Activated T-helper 2 cell treated with anti-CD3 and anti-CD28 coated beads, Interferon-gamma antibody, Interleukin-2, Interleukin-4, amounts not matched to agents 10 μg/mL and 5 μg/mL and 100 μg/mL, durations not matched to agents 14 hours and 24 hours and 36 hours (primary cell): Measurements from ENCODE around the gene MCHR1. TPM values are rescaled to one million over a fixed set of nuclear protein-coding genes. Genes with fewer than 3 reads are reported as not detected.

Source experiments
- DNase-seq: peaks from one replicate; pipeline ENCODE4 v3.0.0; 2021; ENCODE audit warnings: low spot score
- H3K27ac Mint-ChIP-seq: one replicate; pipeline ENCODE4 v1.8.0; 2021; ENCODE audit warnings: mixed read lengths
- H3K27me3 Mint-ChIP-seq: one replicate; pipeline ENCODE4 v1.8.0; 2021; ENCODE audit warnings: low read depth, mixed read lengths
- H3K36me3 Mint-ChIP-seq: one replicate; pipeline ENCODE4 v1.8.0; 2021; ENCODE audit warnings: low read depth, mixed read lengths
- H3K4me1 Mint-ChIP-seq: one replicate; pipeline ENCODE4 v1.8.0; 2021; ENCODE audit warnings: low read depth, mixed read lengths
- H3K4me3 Mint-ChIP-seq: one replicate; pipeline ENCODE4 v1.8.0; 2021; ENCODE audit warnings: low read depth, mild to moderate bottlenecking, moderate library complexity, mixed read lengths
- H3K9me3 Mint-ChIP-seq: one replicate; pipeline ENCODE4 v1.8.0; 2021; ENCODE audit warnings: mixed read lengths
- intact Hi-C: fragments of 100-400 bp; cut with micrococcal nuclease; formaldehyde crosslinking; loops from one replicate; pipeline ENCODE4 v1.15.1; 2023
- total RNA-seq: library from RNA; stranded (reverse); gene quantifications from 2 replicates; pipeline ENCODE4 v1.2.3, GENCODE V29; 2022

MCHR1 gene
- total RNA-seq, 1 donor from 2014 or later: not detected

GRCh38 chr22:40681451-40681850 is 2.2 kb downstream of the MCHR1 start:
- intact Hi-C loops: loop anchor here (5.0 kb wide), 1 partner anchor 216 kb away; no protein-coding TSS in a partner anchor
- no peak overlapping the region for H3K4me3 Mint-ChIP-seq
- DNase-seq: no peak
- H3K27me3 Mint-ChIP-seq: peaks cover 9% of the 10 kb centered on the region
- H3K4me1 Mint-ChIP-seq: peaks cover 29% of the 10 kb centered on the region
- no peaks in the 10 kb centered on the region for H3K9me3 Mint-ChIP-seq
- peak overlapping the region; percentile 6 for H3K27ac Mint-ChIP-seq
- no peaks in the 10 kb centered on the region for H3K36me3 Mint-ChIP-seq

- Mint-ChIP-seq H3K4me1 (peaks cover 24% of the 10 kb centered on the region), H3K27ac (peak overlapping the region; percentile 25), H3K36me3 (no peaks in the 10 kb centered on the region), H3K9me3 (no peaks in the 10 kb centered on the region), H3K4me3 (peak overlapping the region; percentile 64), H3K27me3 (peaks cover 3% of the 10 kb centered on the region)
- intact Hi-C loops: loop anchor here (5.0 kb wide), 1 partner anchor 213 kb away; no protein-coding TSS in a partner anchor
- DNase-seq: no peak
Observed at GRCh38 chr22:40684728-40685127, 5.4 kb downstream of the MCHR1 start.

- Mint-ChIP-seq H3K27me3 (no peaks in the 10 kb centered on the region), H3K36me3 (no peaks in the 10 kb centered on the region), H3K4me1 (peaks cover 19% of the 10 kb centered on the region), H3K9me3 (no peaks in the 10 kb centered on the region), H3K4me3 (peak overlapping the region; percentile 64), H3K27ac (peak overlapping the region; percentile 53)
- intact Hi-C loops: no loop called here
- DNase-seq: no peak
Observed at GRCh38 chr22:40685406-40685805, 6.1 kb downstream of the MCHR1 start.

DNA sequence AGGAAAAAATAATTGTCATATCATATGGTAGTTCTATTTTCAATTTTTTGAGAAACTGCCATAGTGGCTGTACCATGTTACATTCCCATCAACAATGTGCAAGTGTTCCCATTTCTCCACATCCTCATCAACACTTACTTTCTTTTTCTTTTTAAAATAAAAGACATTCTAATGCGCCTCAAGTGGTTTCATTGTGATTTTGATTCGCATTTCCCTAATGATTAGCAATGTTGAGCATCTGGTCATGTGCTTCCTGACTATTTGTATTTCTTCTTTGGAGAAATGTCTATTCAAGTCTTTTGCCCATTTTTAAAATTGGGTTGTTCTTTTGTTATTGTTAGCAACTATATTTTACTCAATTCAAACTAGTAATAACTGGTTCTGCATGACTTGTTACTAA is 8.4 kb downstream of the MCHR1 start:
- peaks cover 10% of the 10 kb centered on the region for H3K4me1 Mint-ChIP-seq
- no peak overlapping the region for H3K4me3 Mint-ChIP-seq
- no peaks in the 10 kb centered on the region for H3K9me3 Mint-ChIP-seq
- intact Hi-C loops: no loop called here
- no peaks in the 10 kb centered on the region for H3K36me3 Mint-ChIP-seq
- H3K27ac Mint-ChIP-seq: no peak overlapping the region
- DNase-seq: no peak
- peaks cover 3% of the 10 kb centered on the region for H3K27me3 Mint-ChIP-seq

DNA sequence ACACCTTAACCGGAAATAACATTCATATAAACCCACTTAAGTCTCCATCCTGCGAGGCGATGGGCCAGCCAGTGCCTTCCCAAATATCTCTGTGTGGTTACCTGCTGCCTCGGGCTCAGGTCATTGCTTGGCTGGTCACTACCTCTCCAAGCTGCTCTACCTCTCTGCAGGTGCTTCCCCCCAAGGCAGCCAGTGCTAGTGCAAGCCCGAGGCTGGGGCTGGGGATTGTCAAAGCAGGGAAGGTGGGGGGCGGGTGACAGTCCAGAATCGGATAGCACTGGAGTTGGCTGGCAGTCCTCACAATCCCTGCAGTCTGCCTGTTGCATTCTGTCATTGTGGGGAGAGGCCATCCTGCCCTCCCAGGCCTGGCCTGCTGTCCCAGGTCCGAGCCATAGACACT is 11.1 kb downstream of the MCHR1 start:
- intact Hi-C loops: no loop called here
- H3K27ac Mint-ChIP-seq: no peak overlapping the region
- H3K27me3 Mint-ChIP-seq: peaks cover 5% of the 10 kb centered on the region

GRCh38 chr22:40691532-40691931 is 12.2 kb downstream of the MCHR1 start:
- Mint-ChIP-seq H3K27me3 (peaks cover 14% of the 10 kb centered on the region), H3K27ac (no peak overlapping the region), H3K36me3 (no peaks in the 10 kb centered on the region), H3K4me3 (no peak overlapping the region), H3K4me1 (no peaks in the 10 kb centered on the region), H3K9me3 (no peaks in the 10 kb centered on the region)
- no peak for DNase-seq
- intact Hi-C loops: no loop called here

More for the DNA sequence above, 11.1 kb downstream of the MCHR1 start:
- H3K9me3 Mint-ChIP-seq: no peaks in the 10 kb centered on the region
- no peaks in the 10 kb centered on the region for H3K36me3 Mint-ChIP-seq
- no peak for DNase-seq
- H3K4me1 Mint-ChIP-seq: peaks cover under 1% of the 10 kb centered on the region
- no peak overlapping the region for H3K4me3 Mint-ChIP-seq

DNA sequence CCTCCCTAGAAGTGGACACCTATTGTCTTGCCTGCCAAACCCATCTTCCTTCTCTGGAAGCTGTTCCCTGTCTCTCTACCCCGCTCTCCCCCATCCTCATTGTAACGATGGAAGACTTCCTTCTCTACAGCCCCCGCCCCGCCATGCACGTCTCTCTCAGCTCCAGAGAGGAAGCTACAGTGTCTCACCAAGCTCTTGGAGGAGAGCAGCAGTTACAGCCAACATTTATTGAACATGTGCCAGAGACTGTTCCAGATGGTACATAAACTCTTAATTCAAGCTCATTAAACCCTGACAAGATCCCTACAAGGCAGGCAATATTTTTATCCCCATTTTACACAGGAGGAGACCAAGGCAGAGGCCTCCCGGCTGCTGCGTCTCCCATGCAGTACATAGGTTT is 15.1 kb downstream of the MCHR1 start:
- Mint-ChIP-seq H3K27me3 (peaks cover 26% of the 10 kb centered on the region), H3K36me3 (no peaks in the 10 kb centered on the region), H3K27ac (no peak overlapping the region), H3K9me3 (no peaks in the 10 kb centered on the region), H3K4me3 (no peak overlapping the region), H3K4me1 (no peaks in the 10 kb centered on the region)
- intact Hi-C loops: no loop called here
- DNase-seq: no peak

GRCh38 chr22:40701274-40701673 is 22.0 kb downstream of the MCHR1 start:
- Mint-ChIP-seq H3K27ac (no peak overlapping the region), H3K9me3 (no peaks in the 10 kb centered on the region), H3K4me3 (no peak overlapping the region), H3K4me1 (peaks cover 8% of the 10 kb centered on the region), H3K36me3 (no peaks in the 10 kb centered on the region), H3K27me3 (peaks cover 16% of the 10 kb centered on the region)
- intact Hi-C loops: no loop called here
- DNase-seq: no peak

GRCh38 chr22:40703174-40703573 is 23.9 kb downstream of the MCHR1 start:
- Mint-ChIP-seq H3K4me3 (no peak overlapping the region), H3K4me1 (peaks cover 8% of the 10 kb centered on the region), H3K9me3 (no peaks in the 10 kb centered on the region), H3K27me3 (peaks cover 4% of the 10 kb centered on the region), H3K36me3 (no peaks in the 10 kb centered on the region), H3K27ac (no peak overlapping the region)
- no peak for DNase-seq
- intact Hi-C loops: no loop called here

DNA sequence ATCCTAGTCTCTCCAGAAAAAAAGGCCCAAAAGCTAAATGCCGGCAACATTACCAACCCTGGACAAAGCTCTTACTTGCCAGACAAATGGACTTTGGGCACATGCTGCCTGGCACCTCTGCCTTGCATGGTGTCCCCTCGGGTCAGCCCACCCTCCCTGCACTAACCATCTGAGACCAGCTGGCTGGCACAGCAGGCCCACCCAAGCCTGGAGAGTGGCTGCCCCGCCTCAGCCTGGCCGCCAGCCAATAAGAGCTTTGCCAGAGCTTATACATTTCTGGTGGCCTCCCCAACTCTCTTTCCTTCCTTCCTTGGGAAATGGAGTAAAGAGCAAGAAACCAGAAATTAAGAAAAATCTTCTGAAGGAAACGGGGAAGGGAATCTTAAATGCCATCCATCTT is 24.5 kb downstream of the MCHR1 start:
- Mint-ChIP-seq H3K27ac (no peak overlapping the region), H3K36me3 (no peaks in the 10 kb centered on the region), H3K27me3 (peaks cover 2% of the 10 kb centered on the region), H3K9me3 (no peaks in the 10 kb centered on the region), H3K4me1 (peaks cover 8% of the 10 kb centered on the region), H3K4me3 (no peak overlapping the region)
- intact Hi-C loops: no loop called here
- DNase-seq: no peak

DNA sequence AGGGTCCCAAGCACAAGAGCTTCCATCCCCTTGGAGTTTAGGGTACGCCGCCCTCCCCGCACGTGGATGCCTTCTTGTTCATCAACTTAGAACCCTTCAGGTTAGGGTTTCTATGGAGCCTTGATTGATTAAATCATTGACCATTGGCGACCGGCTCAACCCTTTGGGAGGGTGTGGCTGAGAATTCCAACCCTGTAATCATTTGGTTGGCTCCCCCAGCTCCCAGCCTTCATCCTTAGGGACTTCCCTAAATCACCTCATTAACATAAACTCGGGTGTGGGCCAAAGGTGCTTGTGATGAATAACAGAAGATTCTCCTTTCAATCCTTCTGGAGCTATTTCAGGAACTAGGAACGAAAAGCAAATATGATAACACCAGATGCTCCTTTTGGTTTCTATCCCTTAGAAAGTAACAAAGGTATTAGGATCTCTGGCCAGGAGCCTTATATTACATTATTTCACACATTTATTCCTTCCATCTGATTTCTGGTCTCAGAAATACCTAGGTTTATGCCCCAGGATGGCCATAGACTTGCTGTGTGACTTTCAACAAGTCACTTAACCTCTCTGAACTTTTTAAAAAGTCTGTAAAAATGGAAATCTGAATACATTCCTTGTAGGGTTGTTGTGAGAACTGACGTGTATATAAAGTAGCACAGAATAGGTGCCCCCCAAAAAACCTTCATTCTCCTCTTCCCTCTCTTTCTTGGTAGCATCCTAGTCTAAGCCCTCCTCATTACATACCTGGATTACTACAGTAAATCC is 26.8 kb downstream of the MCHR1 start:
- H3K27me3 Mint-ChIP-seq: peaks cover 2% of the 10 kb centered on the region
- no peak overlapping the region for H3K4me3 Mint-ChIP-seq
- no peaks in the 10 kb centered on the region for H3K36me3 Mint-ChIP-seq
- intact Hi-C loops: no loop called here
- DNase-seq: no peak
- no peak overlapping the region for H3K27ac Mint-ChIP-seq
- no peaks in the 10 kb centered on the region for H3K9me3 Mint-ChIP-seq
- peaks cover 18% of the 10 kb centered on the region for H3K4me1 Mint-ChIP-seq

- H3K27me3 Mint-ChIP-seq: peaks cover 5% of the 10 kb centered on the region
- DNase-seq: no peak
- no peak overlapping the region for H3K27ac Mint-ChIP-seq
- peaks cover 21% of the 10 kb centered on the region for H3K4me1 Mint-ChIP-seq
- intact Hi-C loops: no loop called here
- no peaks in the 10 kb centered on the region for H3K9me3 Mint-ChIP-seq
- H3K36me3 Mint-ChIP-seq: no peaks in the 10 kb centered on the region
- H3K4me3 Mint-ChIP-seq: no peak overlapping the region
Observed at GRCh38 chr22:40707154-40707553, 27.9 kb downstream of the MCHR1 start.

- peaks cover 7% of the 10 kb centered on the region for H3K27me3 Mint-ChIP-seq
- peaks cover 18% of the 10 kb centered on the region for H3K4me1 Mint-ChIP-seq
- DNase-seq: no peak
- no peak overlapping the region for H3K4me3 Mint-ChIP-seq
- no peaks in the 10 kb centered on the region for H3K36me3 Mint-ChIP-seq
- H3K27ac Mint-ChIP-seq: no peak overlapping the region
- intact Hi-C loops: no loop called here
- no peaks in the 10 kb centered on the region for H3K9me3 Mint-ChIP-seq
Observed at GRCh38 chr22:40708177-40708576, 28.9 kb downstream of the MCHR1 start.
